Kidney (tissue), 14 donors: ENCODE measurements around the gene MDGA2. TPM values are rescaled to one million over a fixed set of nuclear protein-coding genes. Genes with fewer than 3 reads are reported as not detected.

Experiments
- DNase-seq, 5 donors: peaks; one replicate each; pipeline ENCODE4 v3.0.0-alpha.2; 2013 to 2020
- FAIRE-seq: peaks from 2 replicates; lab custom pipeline; 2012; peaks lifted over from hg19 to GRCh38; lab: Jason Lieb, UNC
- H3K27ac ChIP-seq, 2 donors: one replicate each; pipeline ENCODE4 v1.7.0; 2013; ENCODE audit warnings: low read depth in 2 of 2, low read length in 2 of 2, inconsistent platforms in 1 of 2
- H3K27me3 ChIP-seq: one replicate; pipeline ENCODE4 v1.7.1; 2013; ENCODE audit warnings: low read length, inconsistent platforms; ENCODE audit not compliant: control insufficient read depth, insufficient read depth
- H3K36me3 ChIP-seq, 3 donors: one replicate each; pipeline versions ENCODE4 v1.7.0 to v1.7.1; 2013; ENCODE audit warnings: low read length in 3 of 3, control low read depth in 1 of 3, inconsistent platforms in 1 of 3; ENCODE audit not compliant: insufficient read depth in 3 of 3, control insufficient read depth in 2 of 3
- H3K4me1 ChIP-seq, 3 donors: one replicate each; pipeline versions ENCODE4 v1.7.0 to v1.7.1; 2013; ENCODE audit warnings: low read length in 3 of 3, inconsistent platforms in 1 of 3, low read depth in 1 of 3; ENCODE audit not compliant: control insufficient read depth in 2 of 3, insufficient read depth in 2 of 3
- H3K4me3 ChIP-seq, 3 donors: one replicate each; pipeline versions ENCODE4 v1.7.0 to v1.8.1; 2013; ENCODE audit warnings: low read length in 3 of 3, control low read depth in 1 of 3, inconsistent platforms in 1 of 3
- H3K9ac ChIP-seq, 3 donors: one replicate each; pipeline versions ENCODE4 v1.7.0 to v1.7.1; 2013; ENCODE audit warnings: low read length in 3 of 3, control low read depth in 1 of 3, inconsistent platforms in 1 of 3
- H3K9me3 ChIP-seq, 3 donors: one replicate each; pipeline versions ENCODE4 v1.7.0 to v1.7.1; 2013; ENCODE audit warnings: low read length in 3 of 3, control low read depth in 1 of 3, inconsistent platforms in 1 of 3; ENCODE audit not compliant: control insufficient read depth in 2 of 3, insufficient read depth in 1 of 3
- intact Hi-C: fragments of 100-400 bp; cut with DNase I; formaldehyde crosslinking; loops from one replicate; pipeline ENCODE4 v1.11.1; 2022
- polyA plus RNA-seq: library from polyadenylated mRNA; stranded (reverse); fragments of 350-450 nt; fragmentation: Illumina TruSeq; extraction: RNeasy Lipid Tissue Mini Kit (QIAGEN cat#74804); gene quantifications from one replicate; pipeline ENCODE4 v1.2.3, GENCODE V29; 2014; ENCODE audit warnings: low read depth, low replicate concordance; ENCODE audit not compliant: insufficient read depth
- total RNA-seq: library from RNA; stranded (reverse); fragmentation: NEBNext Ultra II Directional; extraction: Animal tissue kit (Norgen Biotek cat#: 25700); gene quantifications from one replicate; pipeline ENCODE4 v1.2.1, GENCODE V29; 2021
- TF ChIP-seq, protein P1 (sequence below): IDR thresholded peaks from 3 replicates; pipeline ENCODE4 v1.5.1; 2012; ENCODE audit warnings: mild to moderate bottlenecking, moderate library complexity, borderline replicate concordance; ENCODE audit not compliant: insufficient read depth; ENCODE audit errors: extremely low read depth
- donor health status: control.
- donor health status: control.
- donor health status: control.
- donor health status: control.
- donor health status: control.
- donor health status: DM: yes; HTN: yes; CAD: no.
- donor health status: Normal renal cell carcinoma (clear cell type).

Gene MDGA2
- total and polyA plus RNA-seq, 2 donors from 2014 or later = 0.41 TPM; not detected in 1

DNA sequence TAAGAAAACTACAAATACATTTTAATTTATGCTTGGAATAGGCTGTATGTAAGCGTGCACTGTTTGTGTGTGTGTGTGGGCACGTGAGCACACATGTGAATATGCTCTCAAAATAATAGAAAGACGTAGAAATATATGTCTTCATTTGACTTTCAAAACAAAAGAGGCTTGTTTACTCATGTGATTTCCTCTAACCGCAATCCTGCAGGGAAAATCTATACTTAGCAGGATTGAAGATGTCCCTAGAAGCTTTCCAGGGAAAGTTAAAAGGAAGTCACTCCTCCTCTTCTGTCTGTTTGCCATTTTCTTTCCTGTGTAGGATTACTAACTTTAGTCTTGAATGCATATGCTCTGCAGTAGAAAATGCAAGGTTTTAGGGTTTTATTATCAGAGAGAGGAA, 404.7 kb downstream of the MDGA2 start:
- FAIRE-seq (no peak), DNase-seq (no peak)
- H3K9me3 ChIP-seq = no peaks in the 10 kb centered on the region
- H3K36me3 ChIP-seq = no peaks in the 10 kb centered on the region
- no peaks in the 10 kb centered on the region for H3K4me1 ChIP-seq
- H3K27me3 ChIP-seq = no peaks in the 10 kb centered on the region
- intact Hi-C loops = no loop called here
- TF ChIP-seq, protein P1, sequence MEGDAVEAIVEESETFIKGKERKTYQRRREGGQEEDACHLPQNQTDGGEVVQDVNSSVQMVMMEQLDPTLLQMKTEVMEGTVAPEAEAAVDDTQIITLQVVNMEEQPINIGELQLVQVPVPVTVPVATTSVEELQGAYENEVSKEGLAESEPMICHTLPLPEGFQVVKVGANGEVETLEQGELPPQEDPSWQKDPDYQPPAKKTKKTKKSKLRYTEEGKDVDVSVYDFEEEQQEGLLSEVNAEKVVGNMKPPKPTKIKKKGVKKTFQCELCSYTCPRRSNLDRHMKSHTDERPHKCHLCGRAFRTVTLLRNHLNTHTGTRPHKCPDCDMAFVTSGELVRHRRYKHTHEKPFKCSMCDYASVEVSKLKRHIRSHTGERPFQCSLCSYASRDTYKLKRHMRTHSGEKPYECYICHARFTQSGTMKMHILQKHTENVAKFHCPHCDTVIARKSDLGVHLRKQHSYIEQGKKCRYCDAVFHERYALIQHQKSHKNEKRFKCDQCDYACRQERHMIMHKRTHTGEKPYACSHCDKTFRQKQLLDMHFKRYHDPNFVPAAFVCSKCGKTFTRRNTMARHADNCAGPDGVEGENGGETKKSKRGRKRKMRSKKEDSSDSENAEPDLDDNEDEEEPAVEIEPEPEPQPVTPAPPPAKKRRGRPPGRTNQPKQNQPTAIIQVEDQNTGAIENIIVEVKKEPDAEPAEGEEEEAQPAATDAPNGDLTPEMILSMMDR = no peak
- no peak overlapping the region for H3K9ac ChIP-seq
- no peak overlapping the region for H3K27ac ChIP-seq
- H3K4me3 ChIP-seq = no peak overlapping the region

DNA sequence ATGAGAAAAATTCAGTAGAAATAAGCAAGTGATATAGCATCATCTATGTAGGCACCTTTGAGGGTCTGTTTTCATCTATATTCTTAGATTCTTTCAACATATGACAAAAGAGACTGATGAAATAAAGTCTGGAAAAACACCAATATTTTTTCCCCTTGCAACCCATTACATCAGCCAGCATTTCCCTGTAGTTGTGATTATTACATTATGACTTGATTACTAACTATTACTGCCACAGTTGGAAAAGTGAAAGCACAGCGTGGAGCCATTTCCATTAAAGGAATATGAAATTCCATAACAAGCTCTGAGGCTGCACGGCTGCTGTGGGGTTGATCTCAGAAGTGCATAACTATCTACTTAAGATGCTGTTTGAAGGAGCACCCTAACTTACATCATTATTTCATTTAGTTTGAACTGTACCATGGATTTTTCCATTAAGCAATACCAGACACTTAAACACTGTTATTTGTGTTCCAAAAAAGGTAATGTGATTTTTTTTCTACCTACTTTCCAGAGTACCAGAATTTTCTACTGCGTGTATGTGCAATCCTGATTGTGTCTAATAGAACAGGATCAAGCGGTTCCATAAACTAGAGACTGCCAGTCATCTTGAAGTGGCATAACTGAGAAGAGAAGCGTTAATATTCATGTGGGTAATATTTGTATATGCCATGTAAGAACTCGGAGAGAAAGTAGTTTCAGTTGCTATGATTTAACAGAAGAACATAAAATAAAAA, 405.5 kb downstream of the MDGA2 start:
- Histone ChIP-seq H3K27ac (no peak overlapping the region), H3K27me3 (no peaks in the 10 kb centered on the region), H3K36me3 (no peaks in the 10 kb centered on the region), H3K9ac (no peak overlapping the region), H3K4me3 (no peak overlapping the region), H3K4me1 (no peaks in the 10 kb centered on the region), H3K9me3 (no peaks in the 10 kb centered on the region)
- TF ChIP-seq, protein P1 = no peak
- no peak for DNase-seq
- no peak for FAIRE-seq
- intact Hi-C loops = no loop called here

DNA sequence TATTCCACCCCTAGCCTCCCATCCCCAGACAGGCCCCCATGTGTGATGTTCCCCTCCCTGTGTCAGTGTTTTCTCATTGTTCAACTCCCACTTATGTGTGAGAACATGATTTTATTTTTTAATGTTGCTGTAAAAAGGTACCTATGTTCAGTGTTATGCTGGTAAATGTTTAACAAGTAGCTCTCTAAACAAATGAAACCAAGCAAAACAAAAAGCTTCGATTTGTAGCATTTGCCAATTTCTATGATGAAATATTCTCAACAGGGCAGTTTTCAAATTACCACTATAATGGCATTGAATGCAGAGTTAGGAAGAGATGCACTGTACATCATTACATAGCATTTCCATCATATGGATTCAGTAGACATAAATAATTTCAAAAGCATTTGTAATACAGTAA, 410.6 kb downstream of the MDGA2 start:
- Histone ChIP-seq H3K4me1 (no peaks in the 10 kb centered on the region), H3K27ac (no peak overlapping the region), H3K9ac (no peak overlapping the region), H3K4me3 (no peak overlapping the region), H3K9me3 (no peaks in the 10 kb centered on the region), H3K36me3 (no peaks in the 10 kb centered on the region), H3K27me3 (no peaks in the 10 kb centered on the region)
- FAIRE-seq (no peak), DNase-seq (no peak)
- intact Hi-C loops = no loop called here
- TF ChIP-seq, protein P1 = no peak

DNA sequence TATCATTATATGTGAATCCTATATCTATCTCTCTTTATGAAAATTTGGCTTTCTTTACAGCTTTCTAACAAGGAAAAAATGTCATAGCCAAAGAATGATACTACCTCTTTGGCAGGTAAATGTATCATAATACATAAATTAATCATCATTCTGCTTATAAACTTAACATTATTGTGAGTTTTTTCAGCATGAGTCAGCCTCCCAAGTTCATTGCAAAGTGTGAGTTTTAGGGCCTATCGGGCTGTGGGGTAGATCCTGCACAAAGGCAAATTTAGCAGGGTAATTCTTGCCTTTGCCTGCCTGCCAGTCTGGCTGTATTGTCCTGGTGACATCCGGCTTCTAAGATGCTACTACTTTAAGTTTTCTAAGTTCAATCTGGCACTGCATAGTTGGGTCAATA, 412.6 kb downstream of the MDGA2 start:
- DNase-seq (no peak), FAIRE-seq (no peak)
- Histone ChIP-seq H3K36me3 (no peaks in the 10 kb centered on the region), H3K27me3 (no peaks in the 10 kb centered on the region), H3K4me3 (no peak overlapping the region), H3K4me1 (no peaks in the 10 kb centered on the region), H3K9me3 (no peaks in the 10 kb centered on the region), H3K27ac (no peak overlapping the region), H3K9ac (no peak overlapping the region)
- TF ChIP-seq, protein P1 = no peak
- intact Hi-C loops = no loop called here
